22Rv1 (cell line): Measurements from ENCODE around the gene HRH3.

Source experiments
- CTCF ChIP-seq: fragments of 450-650 bp; IDR thresholded peaks from 2 replicates; pipeline ENCODE4 v1.5.1; 2017; ENCODE audit warnings: mild to moderate bottlenecking
- ZFX ChIP-seq: fragments of 450-650 bp; IDR thresholded peaks from 2 replicates; pipeline ENCODE4 v1.6.1; 2017; ENCODE audit warnings: antibody characterized with exemption, borderline replicate concordance

GRCh38 chr20:62217913-62218773, 1.9 kb downstream of the HRH3 start:
- TF ChIP-seq CTCF: no peak
- TF ChIP-seq ZFX: no peak
